Measurements from ENCODE around the gene CYREN. TPM values are rescaled to one million over a fixed set of nuclear protein-coding genes. Genes with fewer than 3 reads are reported as not detected.

Gene CYREN
- total RNA-seq, 1 donor from 2014 or later = 39.6 TPM

DNA sequence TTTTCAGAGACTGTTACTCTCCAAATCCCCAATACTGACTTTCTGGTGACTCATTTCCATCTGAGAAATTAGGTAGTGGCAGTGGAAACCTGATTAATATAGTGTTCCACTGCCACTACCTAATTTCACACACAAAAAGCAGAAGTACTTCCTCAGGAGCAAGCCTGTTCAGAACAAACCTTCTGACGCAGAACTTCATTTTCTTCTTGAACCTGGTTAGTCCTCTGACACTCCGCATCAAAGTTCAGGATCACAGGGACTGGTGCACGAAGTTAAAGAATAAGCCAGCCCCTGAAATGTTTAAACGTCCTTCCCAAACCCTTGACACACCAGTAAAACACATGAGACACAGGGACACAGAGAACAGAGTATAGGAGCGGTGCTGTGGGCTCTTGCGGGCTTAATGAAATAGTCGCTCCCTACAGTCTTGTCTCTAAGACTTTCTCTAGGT is 36.5 kb upstream of the CYREN start:
- H3K27ac ChIP-seq = peak overlapping the region; percentile 31
- no peaks in the 10 kb centered on the region for H3K9me3 ChIP-seq
- TF ChIP-seq, protein P1, sequence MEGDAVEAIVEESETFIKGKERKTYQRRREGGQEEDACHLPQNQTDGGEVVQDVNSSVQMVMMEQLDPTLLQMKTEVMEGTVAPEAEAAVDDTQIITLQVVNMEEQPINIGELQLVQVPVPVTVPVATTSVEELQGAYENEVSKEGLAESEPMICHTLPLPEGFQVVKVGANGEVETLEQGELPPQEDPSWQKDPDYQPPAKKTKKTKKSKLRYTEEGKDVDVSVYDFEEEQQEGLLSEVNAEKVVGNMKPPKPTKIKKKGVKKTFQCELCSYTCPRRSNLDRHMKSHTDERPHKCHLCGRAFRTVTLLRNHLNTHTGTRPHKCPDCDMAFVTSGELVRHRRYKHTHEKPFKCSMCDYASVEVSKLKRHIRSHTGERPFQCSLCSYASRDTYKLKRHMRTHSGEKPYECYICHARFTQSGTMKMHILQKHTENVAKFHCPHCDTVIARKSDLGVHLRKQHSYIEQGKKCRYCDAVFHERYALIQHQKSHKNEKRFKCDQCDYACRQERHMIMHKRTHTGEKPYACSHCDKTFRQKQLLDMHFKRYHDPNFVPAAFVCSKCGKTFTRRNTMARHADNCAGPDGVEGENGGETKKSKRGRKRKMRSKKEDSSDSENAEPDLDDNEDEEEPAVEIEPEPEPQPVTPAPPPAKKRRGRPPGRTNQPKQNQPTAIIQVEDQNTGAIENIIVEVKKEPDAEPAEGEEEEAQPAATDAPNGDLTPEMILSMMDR (IDR thresholded peaks at IDR 0.05) = no peak
- H3K36me3 ChIP-seq = peaks cover 38% of the 10 kb centered on the region
- intact Hi-C loops (cut with DNase I) = no loop called here
- peaks cover 55% of the 10 kb centered on the region for H3K4me1 ChIP-seq
- H3K27me3 ChIP-seq (ENCODE audit: low read depth) = no peaks in the 10 kb centered on the region
- ATAC-seq (no peak), DNase-seq (no peak)
- no peak overlapping the region for H3K4me3 ChIP-seq

DNA sequence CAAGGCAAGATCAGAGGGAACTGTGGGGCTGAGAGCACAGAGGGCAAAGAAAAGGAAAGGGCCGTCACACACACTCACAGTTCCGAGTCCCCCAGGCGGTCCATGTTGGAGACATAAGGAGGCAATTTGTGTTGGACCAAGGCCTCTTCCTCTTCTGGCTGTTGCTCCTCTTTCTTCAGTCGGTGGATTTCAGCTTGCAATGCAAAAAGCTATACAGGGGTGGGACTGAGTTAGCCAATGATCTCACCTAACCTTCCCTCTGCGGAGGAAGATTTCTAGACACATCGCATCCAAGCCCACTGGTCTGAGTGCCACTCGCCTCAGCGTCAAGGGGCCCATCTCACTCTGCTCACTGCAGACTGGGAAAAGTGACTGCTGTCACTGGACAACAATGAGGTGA is 35.3 kb upstream of the CYREN start:
- DNase-seq (no peak), ATAC-seq (no peak)
- Histone ChIP-seq H3K27me3 (ENCODE audit: low read depth) (no peaks in the 10 kb centered on the region), H3K4me3 (no peak overlapping the region), H3K9me3 (no peaks in the 10 kb centered on the region), H3K4me1 (peaks cover 55% of the 10 kb centered on the region), H3K36me3 (peaks cover 49% of the 10 kb centered on the region), H3K27ac (peak overlapping the region; percentile 44)
- intact Hi-C loops (cut with DNase I) = no loop called here
- TF ChIP-seq, protein P1 (IDR thresholded peaks at IDR 0.05) = no peak

- no peaks in the 10 kb centered on the region for H3K9me3 ChIP-seq
- DNase-seq = no peak
- no peak for ATAC-seq
- peaks cover 59% of the 10 kb centered on the region for H3K36me3 ChIP-seq
- peaks cover 47% of the 10 kb centered on the region for H3K4me1 ChIP-seq
- no peaks in the 10 kb centered on the region for H3K27me3 ChIP-seq (ENCODE audit: low read depth)
- intact Hi-C loops (cut with DNase I) = no loop called here
- peak overlapping the region; percentile 44 for H3K27ac ChIP-seq
- TF ChIP-seq, protein P1 (IDR thresholded peaks at IDR 0.05) = no peak
- H3K4me3 ChIP-seq = no peak overlapping the region
Observed at GRCh38 chr7:135204876-135205275, 34.4 kb upstream of the CYREN start.

DNA sequence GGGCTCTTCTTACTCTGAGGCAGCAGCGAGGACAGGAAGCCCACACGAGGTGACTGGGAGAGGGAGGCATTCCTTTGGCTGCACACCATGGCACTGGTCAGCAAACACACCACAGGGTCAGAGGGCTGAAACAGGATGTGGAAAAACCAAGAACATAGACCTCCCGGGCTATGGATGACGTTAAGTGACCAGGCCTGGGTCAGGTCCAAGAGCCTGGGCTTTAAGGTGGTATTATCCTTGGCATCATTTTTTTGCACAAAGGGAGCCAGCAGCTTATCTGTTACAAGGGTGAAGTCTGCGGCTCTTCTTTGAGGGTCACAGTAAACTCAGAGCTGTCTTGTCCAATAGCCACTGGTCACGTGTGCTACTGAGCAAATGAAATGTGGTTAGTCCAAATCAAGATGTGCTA is 33.8 kb upstream of the CYREN start:
- peaks cover 64% of the 10 kb centered on the region for H3K36me3 ChIP-seq
- TF ChIP-seq, protein P1 (IDR thresholded peaks at IDR 0.05) = no peak
- ATAC-seq (peak; percentile 28 to 66), DNase-seq (no peak)
- H3K4me3 ChIP-seq = peak overlapping the region; percentile 16
- H3K27me3 ChIP-seq (ENCODE audit: low read depth) = no peaks in the 10 kb centered on the region
- peak overlapping the region; percentile 65 for H3K27ac ChIP-seq
- intact Hi-C loops (cut with DNase I) = no loop called here
- peaks cover 41% of the 10 kb centered on the region for H3K4me1 ChIP-seq
- no peaks in the 10 kb centered on the region for H3K9me3 ChIP-seq

DNA sequence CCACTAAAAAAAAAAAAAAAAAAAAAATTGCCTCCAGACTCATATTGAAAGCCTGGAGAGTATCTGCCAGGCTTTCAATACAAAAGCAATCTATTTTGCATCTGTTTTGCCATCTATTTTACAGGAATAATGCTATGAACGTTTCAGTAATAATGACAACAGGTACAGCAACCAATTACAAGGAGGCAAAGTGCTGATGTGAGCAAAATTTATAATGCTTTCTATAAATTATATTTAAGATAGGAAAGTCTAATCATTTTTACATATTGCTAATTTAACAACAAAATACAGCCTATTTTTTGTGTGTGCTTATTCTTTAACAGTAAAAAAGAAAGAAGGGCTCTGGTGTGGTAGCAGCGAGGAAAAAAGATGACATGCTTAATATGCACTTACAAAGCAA is 30.8 kb upstream of the CYREN start:
- intact Hi-C loops (cut with DNase I) = no loop called here
- TF ChIP-seq, protein P1 (IDR thresholded peaks at IDR 0.05) = no peak
- no peak overlapping the region for H3K27ac ChIP-seq
- H3K4me3 ChIP-seq = no peak overlapping the region
- H3K27me3 ChIP-seq (ENCODE audit: low read depth) = no peaks in the 10 kb centered on the region
- H3K9me3 ChIP-seq = no peaks in the 10 kb centered on the region
- DNase-seq (no peak), ATAC-seq (no peak)
- peaks cover 93% of the 10 kb centered on the region for H3K36me3 ChIP-seq
- H3K4me1 ChIP-seq = peaks cover 15% of the 10 kb centered on the region

All from lower lobe of right lung (tissue), 2 donors.